ENCODE data around the gene MACROD2. TPM values are rescaled to one million over a fixed set of nuclear protein-coding genes. Genes with fewer than 3 reads are reported as not detected.

The MACROD2 gene
- total and polyA plus RNA-seq, 9 donors, result 3.7 to 25.5 (median 7.8) TPM

DNA sequence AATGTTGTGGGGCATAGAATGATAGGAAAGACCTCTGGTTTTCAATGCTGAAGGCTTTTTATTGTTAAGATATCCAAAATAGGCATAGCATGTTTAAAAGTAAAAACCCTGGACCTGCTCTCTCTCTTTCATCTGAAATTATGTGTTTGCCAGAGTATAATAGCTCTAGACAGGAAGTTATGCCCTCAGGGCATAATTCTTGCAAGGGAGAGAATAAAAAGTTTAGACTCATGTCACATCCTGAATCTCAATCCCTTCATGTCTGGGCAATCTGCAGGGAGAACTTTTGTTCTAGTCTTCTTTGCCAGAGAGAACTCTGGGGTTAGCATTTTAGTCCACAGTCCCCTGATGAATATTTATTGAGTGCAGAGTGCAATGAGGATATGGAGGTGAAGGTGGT is 639.3 kb downstream of the MACROD2 start:
- Histone ChIP-seq H3K9me3 (no peaks in the 10 kb centered on the region), H3K36me3 (no peaks in the 10 kb centered on the region), H3K27me3 (no peaks in the 10 kb centered on the region), H3K4me1 (ENCODE audit: insufficient read depth) (no peaks in the 10 kb centered on the region), H3K4me3 (no peak overlapping the region), H3K27ac (no peak overlapping the region)
- intact Hi-C loops (cut with DNase I), result no loop called here
- no peak for DNase-seq
- TF ChIP-seq EP300 (IDR thresholded peaks at IDR 0.05), result no peak
- TF ChIP-seq, protein P1, sequence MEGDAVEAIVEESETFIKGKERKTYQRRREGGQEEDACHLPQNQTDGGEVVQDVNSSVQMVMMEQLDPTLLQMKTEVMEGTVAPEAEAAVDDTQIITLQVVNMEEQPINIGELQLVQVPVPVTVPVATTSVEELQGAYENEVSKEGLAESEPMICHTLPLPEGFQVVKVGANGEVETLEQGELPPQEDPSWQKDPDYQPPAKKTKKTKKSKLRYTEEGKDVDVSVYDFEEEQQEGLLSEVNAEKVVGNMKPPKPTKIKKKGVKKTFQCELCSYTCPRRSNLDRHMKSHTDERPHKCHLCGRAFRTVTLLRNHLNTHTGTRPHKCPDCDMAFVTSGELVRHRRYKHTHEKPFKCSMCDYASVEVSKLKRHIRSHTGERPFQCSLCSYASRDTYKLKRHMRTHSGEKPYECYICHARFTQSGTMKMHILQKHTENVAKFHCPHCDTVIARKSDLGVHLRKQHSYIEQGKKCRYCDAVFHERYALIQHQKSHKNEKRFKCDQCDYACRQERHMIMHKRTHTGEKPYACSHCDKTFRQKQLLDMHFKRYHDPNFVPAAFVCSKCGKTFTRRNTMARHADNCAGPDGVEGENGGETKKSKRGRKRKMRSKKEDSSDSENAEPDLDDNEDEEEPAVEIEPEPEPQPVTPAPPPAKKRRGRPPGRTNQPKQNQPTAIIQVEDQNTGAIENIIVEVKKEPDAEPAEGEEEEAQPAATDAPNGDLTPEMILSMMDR (IDR thresholded peaks at IDR 0.05), result no peak
- no peak for TF ChIP-seq POLR2A (IDR thresholded peaks at IDR 0.05)

DNA sequence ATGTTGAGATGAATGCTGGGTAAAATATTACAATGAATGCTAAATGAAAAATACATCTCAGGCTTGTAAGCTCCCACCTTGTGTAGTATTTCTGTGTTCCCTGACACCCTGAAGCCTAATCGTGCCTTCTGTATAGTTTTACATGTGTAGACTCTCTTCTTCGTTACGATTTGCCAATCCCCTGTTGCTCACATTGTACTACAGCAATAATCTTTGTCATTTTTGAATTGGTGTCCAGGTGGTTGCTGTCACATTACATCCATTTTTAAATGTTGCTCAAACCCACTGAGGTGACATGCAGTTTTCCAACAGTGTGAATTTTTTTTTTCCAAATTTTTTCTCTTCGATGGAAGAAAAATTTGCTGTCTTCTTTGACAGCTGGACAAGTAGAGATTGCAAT is 642.1 kb downstream of the MACROD2 start:
- Histone ChIP-seq H3K4me3 (no peak overlapping the region), H3K4me1 (ENCODE audit: insufficient read depth) (no peaks in the 10 kb centered on the region), H3K9me3 (no peaks in the 10 kb centered on the region), H3K36me3 (no peaks in the 10 kb centered on the region), H3K27me3 (no peaks in the 10 kb centered on the region), H3K27ac (no peak overlapping the region)
- DNase-seq, result no peak
- intact Hi-C loops (cut with DNase I), result no loop called here
- 76 to 78% (median 77%) methylated on average over 4 of the region's 4 CpGs for WGBS, 3 donors
- TF ChIP-seq POLR2A (IDR thresholded peaks at IDR 0.05), result no peak
- TF ChIP-seq EP300 (IDR thresholded peaks at IDR 0.05), result no peak
- TF ChIP-seq, protein P1 (IDR thresholded peaks at IDR 0.05), result no peak

DNA sequence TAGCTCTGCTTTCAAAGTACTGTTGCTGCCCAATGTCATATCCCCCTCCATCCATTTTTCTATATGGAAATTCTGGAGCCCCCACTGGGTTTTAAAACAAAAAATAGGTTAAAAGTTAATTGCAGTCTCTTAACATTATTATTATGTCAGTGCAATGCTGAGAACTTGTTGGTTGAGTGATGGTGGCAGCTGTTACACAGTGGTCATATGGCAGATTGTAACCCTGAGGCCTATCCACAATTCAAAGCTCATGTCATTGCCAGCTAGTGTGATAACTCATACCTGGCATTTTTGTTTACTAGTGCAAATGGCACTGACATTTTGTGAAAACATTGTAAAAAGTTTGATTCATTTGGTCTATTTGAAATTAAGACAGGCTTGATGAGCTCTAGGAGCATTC is 647.8 kb downstream of the MACROD2 start:
- DNase-seq, result no peak
- Histone ChIP-seq H3K27ac (no peak overlapping the region), H3K36me3 (no peaks in the 10 kb centered on the region), H3K27me3 (no peaks in the 10 kb centered on the region), H3K4me3 (no peak overlapping the region), H3K9me3 (no peaks in the 10 kb centered on the region), H3K4me1 (ENCODE audit: insufficient read depth) (no peaks in the 10 kb centered on the region)
- TF ChIP-seq POLR2A (IDR thresholded peaks at IDR 0.05), result no peak
- intact Hi-C loops (cut with DNase I), result no loop called here

DNA sequence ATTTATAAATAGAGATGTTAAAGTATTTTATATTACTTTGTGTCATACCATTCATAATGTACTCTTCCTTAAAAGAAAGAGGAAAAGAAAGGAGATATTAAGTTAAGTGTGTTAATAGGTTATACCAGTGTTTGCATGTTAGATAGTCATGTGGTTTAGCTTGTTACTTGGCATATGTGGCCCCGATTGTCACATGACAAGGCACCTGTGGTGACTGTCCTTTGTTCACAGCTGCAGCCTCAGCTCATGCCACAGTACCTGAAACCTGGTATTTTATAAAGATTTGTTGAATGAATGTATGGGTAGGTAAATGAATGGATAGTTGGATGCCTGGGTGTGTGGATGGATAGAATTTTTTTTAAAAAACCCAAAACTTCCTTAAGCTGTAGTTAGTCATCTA is 648.2 kb downstream of the MACROD2 start:
- intact Hi-C loops (cut with DNase I), result no loop called here
- no peaks in the 10 kb centered on the region for H3K27me3 ChIP-seq
- no peak overlapping the region for H3K4me3 ChIP-seq
- H3K36me3 ChIP-seq, result no peaks in the 10 kb centered on the region
- H3K4me1 ChIP-seq (ENCODE audit: insufficient read depth), result no peaks in the 10 kb centered on the region
- TF ChIP-seq EP300 (IDR thresholded peaks at IDR 0.05) (no peak), POLR2A (IDR thresholded peaks at IDR 0.05) (no peak)
- TF ChIP-seq, protein P1 (IDR thresholded peaks at IDR 0.05), result no peak
- 85 to 98% (median 96%) methylated on average over 1 of the region's 1 CpG for WGBS, 3 donors
- no peaks in the 10 kb centered on the region for H3K9me3 ChIP-seq
- no peak overlapping the region for H3K27ac ChIP-seq
- DNase-seq, result no peak

DNA sequence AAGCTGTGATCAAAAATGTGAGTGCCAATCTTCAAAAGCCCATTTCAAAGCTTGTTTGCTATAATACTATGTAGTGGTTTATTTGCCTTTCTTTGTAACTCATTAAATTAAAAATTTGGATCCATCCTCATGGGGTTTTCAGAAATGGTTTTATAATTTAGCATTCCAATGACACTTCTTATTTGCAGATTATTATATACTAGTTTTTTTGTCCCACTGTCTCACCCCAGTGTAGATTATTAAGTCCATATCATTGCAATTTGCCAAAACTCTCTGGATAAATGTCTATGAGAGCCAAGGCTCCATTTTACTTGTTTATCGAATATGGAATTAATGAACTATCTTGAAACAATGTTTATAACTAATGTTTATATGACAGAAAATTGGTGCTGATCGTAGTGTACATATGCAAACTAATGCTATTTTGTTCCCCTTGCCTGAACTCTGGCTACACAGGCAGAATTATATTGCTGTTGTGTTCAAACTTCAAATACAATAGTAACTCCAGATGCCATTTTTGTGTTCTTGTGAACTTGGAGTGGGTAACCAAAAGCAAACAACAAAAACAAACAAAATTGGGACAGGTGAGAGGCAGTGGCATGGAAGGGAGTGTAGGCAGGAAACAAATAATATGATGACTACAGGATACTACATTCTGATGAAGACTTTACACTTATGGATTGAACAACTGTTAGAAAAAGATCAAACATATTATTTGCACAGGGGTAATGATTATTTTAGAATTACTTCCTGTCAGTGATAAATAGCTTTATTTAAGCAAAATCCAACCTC is 649.2 kb downstream of the MACROD2 start:
- 90 to 93% (median 92%) methylated on average over 2 of the region's 2 CpGs for WGBS, 3 donors
- intact Hi-C loops (cut with DNase I), result no loop called here

More for the DNA sequence above, 649.2 kb downstream of the MACROD2 start:
- Histone ChIP-seq H3K9me3 (no peaks in the 10 kb centered on the region), H3K27ac (no peak overlapping the region), H3K4me3 (no peak overlapping the region), H3K36me3 (no peaks in the 10 kb centered on the region), H3K4me1 (ENCODE audit: insufficient read depth) (no peaks in the 10 kb centered on the region), H3K27me3 (no peaks in the 10 kb centered on the region)
- no peak for DNase-seq
- TF ChIP-seq EP300 (IDR thresholded peaks at IDR 0.05), result no peak
- TF ChIP-seq, protein P1 (IDR thresholded peaks at IDR 0.05), result no peak
- no peak for TF ChIP-seq POLR2A (IDR thresholded peaks at IDR 0.05)

All from ovary (tissue), 9 donors.